ENCODE measurements around the gene PPM1H. TPM values are rescaled to one million over a fixed set of nuclear protein-coding genes. Genes with fewer than 3 reads are reported as not detected.

PPM1H gene
- total and polyA plus RNA-seq, 2 of the 8 experiments (the other 6 are each of a cell fraction or from before 2014, with no cell fraction given) = 16.4 to 36.1 TPM

DNA sequence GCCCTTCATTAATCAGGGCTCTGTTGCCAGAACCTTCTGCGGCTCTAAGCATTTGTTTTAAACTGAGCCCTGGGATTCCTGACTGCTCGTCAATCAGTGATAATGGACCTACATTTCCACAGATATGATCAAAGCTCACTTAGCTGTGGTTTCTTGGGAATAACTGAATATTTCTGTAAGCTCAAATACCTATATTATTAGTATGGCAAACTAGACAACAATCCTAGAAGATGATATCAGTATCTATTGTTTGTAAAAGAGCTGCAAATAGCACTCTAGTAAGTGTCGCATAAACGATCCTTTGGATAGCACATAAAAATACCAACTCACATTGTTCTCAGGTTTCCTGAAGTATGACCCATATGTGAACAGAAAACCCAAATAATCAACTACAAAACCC is 150.4 kb downstream of the PPM1H start:
- DNase-seq (ENCODE audit: low read depth in 1 of 2, low spot score in 2 of 2) = no peak
- Histone ChIP-seq H3K27me3 (replicated peaks in 1 of 4; ENCODE audit: control insufficient read depth in 3 of 4, extremely low read depth in 1 of 4, insufficient read depth in 3 of 4, low read length in 3 of 4) (no peaks in the 10 kb centered on the region), H3K4me1 (replicated peaks in 1 of 4; ENCODE audit: control insufficient read depth in 3 of 4, insufficient read depth in 4 of 4, low read length in 3 of 4) (peaks cover 0 to 6% (median 4%) of the 10 kb centered on the region in 4 experiments; a peak in 4 of 7 replicates), H3K18ac (ENCODE audit: extremely low read depth, low read length) (no peak overlapping the region), H3K23me2 (ENCODE audit: low read depth, low read length) (no peaks in the 10 kb centered on the region), H4K5ac (ENCODE audit: insufficient read length, low read depth, low read length) (no peak overlapping the region), H4K8ac (ENCODE audit: extremely low read depth, insufficient read depth, low read length) (no peak overlapping the region), H3K9ac (replicated peaks in 1 of 4; ENCODE audit: extremely low read depth in 1 of 4, low read depth in 3 of 4, low read length in 3 of 4) (no peak overlapping the region), H3K56ac (replicated peaks; ENCODE audit: insufficient read length, low read depth, low read length) (no peak overlapping the region), H3K27ac (ENCODE audit: low read depth, low read length) (no peak overlapping the region), H4K91ac (replicated peaks; ENCODE audit: insufficient read length, low read length) (no peak overlapping the region), H2BK15ac (ENCODE audit: low read length) (no peak overlapping the region), H3K36me3 (ENCODE audit: control insufficient read depth in 2 of 4, insufficient read depth in 4 of 4, low read length in 3 of 4) (0 out of 8 replicates have a peak, but pooled peaks cover 0 to 3% (median 0%) of the 10 kb centered on the region in 4 experiments), H3K79me2 (ENCODE audit: control insufficient read depth in 1 of 2, insufficient read depth in 2 of 2, low read length in 2 of 2) (no peaks in the 10 kb centered on the region), H4K20me1 (replicated peaks in 1 of 2; ENCODE audit: control insufficient read depth in 1 of 2, insufficient read depth in 2 of 2, low read length in 2 of 2) (no peaks in the 10 kb centered on the region), H2BK5ac (ENCODE audit: low read depth, low read length) (no peak overlapping the region), H2AFZ (ENCODE audit: low read length) (no peak overlapping the region), H3K9me3 (ENCODE audit: insufficient read depth in 2 of 2, low read depth in 1 of 2, low read length in 1 of 2) (no peaks in the 10 kb centered on the region), H3K79me1 (ENCODE audit: low read depth, low read length) (no peaks in the 10 kb centered on the region; the same call in 1 of the 2 replicates), H3K23ac (ENCODE audit: insufficient read length) (no peak overlapping the region), H3K4me3 (ENCODE audit: extremely low read depth in 1 of 4, insufficient read depth in 2 of 4, low read depth in 3 of 4, low read length in 4 of 4) (no peak overlapping the region), H3K4me2 (ENCODE audit: insufficient read depth in 1 of 2, low read depth in 2 of 2, low read length in 2 of 2) (no peak overlapping the region), H2BK120ac (replicated peaks; ENCODE audit: low read depth, low read length) (no peak overlapping the region), H2BK20ac (ENCODE audit: low read length) (no peak overlapping the region), H3K14ac (ENCODE audit: insufficient read length) (no peak overlapping the region), H3K4ac (replicated peaks; ENCODE audit: insufficient read length, low read depth, low read length) (no peak overlapping the region), H2BK12ac (ENCODE audit: low read depth, low read length) (no peak overlapping the region), H2AK5ac (ENCODE audit: low read depth, low read length) (no peak overlapping the region)
- ChIA-PET CTCF (ENCODE audit: partially characterized antibody) (interaction anchor here (0.5 to 10.5 kb wide), 12 partner anchors 12 to 454 kb away, joined by 3 to 96 read pairs (median 3); no protein-coding TSS in a partner anchor), POLR2A (ENCODE audit: partially characterized antibody) (interaction anchor here (0.6 to 1.2 kb wide), 3 partner anchors 10 to 187 kb away, joined by 4 to 5 read pairs (median 4); no protein-coding TSS in a partner anchor)
- FAIRE-seq = no peak
- WGBS, 2 experiments (ENCODE audit: extremely low coverage in 1 of 2, insufficient coverage in 1 of 2, insufficient read length in 1 of 2, insufficient replicate concordance in 2 of 2, low coverage in 1 of 2, low lambda C conversion rate in 2 of 2, missing lambda C conversion rate in 1 of 2) = 94% methylated on average over 4 of the region's 4 CpGs; no CpG with 5 or more reads in 1 of the 2 experiments
- TF ChIP-seq KDM4A (IDR thresholded peaks at IDR 0.05; ENCODE audit: low read depth, low read length, severe bottlenecking) = no peak
- no peak for TF ChIP-seq RXRA (IDR thresholded peaks at IDR 0.05; ENCODE audit: insufficient read depth, low read depth, low read length)
- no peak for TF ChIP-seq JUND (IDR thresholded peaks at IDR 0.05; ENCODE audit: low read length)
- no peak for TF ChIP-seq BACH1 (IDR thresholded peaks at IDR 0.05; ENCODE audit: low read length)
- TF ChIP-seq GTF2F1 (IDR thresholded peaks at IDR 0.05; ENCODE audit: borderline replicate concordance, low read depth, low read length) = no peak
